RWPE1 (cell line): ENCODE results near the gene DAZAP2.

ENCODE experiments used
- CTCF ChIA-PET: fragments of 350-600 bp; sonication (Branson Sonifier 250); formaldehyde crosslinking; extraction: SDS; loops from one replicate; lab custom pipeline; 2021; lab: Yijun Ruan, JAX
- POLR2A ChIA-PET: fragments of 400-600 bp; formaldehyde crosslinking; extraction: SDS; loops from one replicate; lab custom pipeline; 2020; ENCODE audit warnings: antibody characterized with exemption; ENCODE audit not compliant: low non-redundant PET; lab: Yijun Ruan, JAX
- DNase-seq: peaks from one replicate; pipeline ENCODE4 v3.0.0; 2012; ENCODE audit warnings: low spot score
- H3K27ac ChIP-seq: fragments of 450-650 bp; 2 replicates; pipeline ENCODE4 v1.5.1; 2017
- CTCF ChIP-seq: fragments of 450-650 bp; conservative IDR thresholded peaks from 2 replicates; pipeline ENCODE4 v1.5.1; 2017; ENCODE audit warnings: low read depth, mild to moderate bottlenecking

DAZAP2 gene

GRCh38 chr12:51232642-51233041, 6.0 kb upstream of the DAZAP2 start:
- POLR2A ChIA-PET, result interaction anchor here (0.7 kb wide), 1 partner anchor 108 kb away, joined by 5 read pairs; no protein-coding TSS in a partner anchor
- TF ChIP-seq CTCF, result no peak

GRCh38 chr12:51234530-51234929, 4.1 kb upstream of the DAZAP2 start:
- no peak for TF ChIP-seq CTCF
- H3K27ac ChIP-seq, result no peak overlapping the region
- DNase-seq, result no peak
- ChIA-PET CTCF (no interaction called here), POLR2A (no interaction called here)

More at GRCh38 chr12:51232642-51233041, 6.0 kb upstream of the DAZAP2 start:
- no peak overlapping the region for H3K27ac ChIP-seq
- CTCF ChIA-PET, result no interaction called here
- no peak for DNase-seq

- ChIA-PET CTCF (interaction anchor here (0.6 to 1.3 kb wide), 4 partner anchors 20 to 156 kb away, joined by 3 read pairs; partner anchors contain the start of gene CSRNP2), POLR2A (interaction anchor here (0.6 to 1.7 kb wide), 5 partner anchors 19 to 169 kb away, joined by 3 to 8 read pairs (median 3); no protein-coding TSS in a partner anchor)
- no peak for DNase-seq
- no peak for TF ChIP-seq CTCF
- peak overlapping the region; percentile 97 for H3K27ac ChIP-seq
These were observed 553 bp upstream of the DAZAP2 start for GRCh38 chr12:51238037-51238509.

GRCh38 chr12:51240971-51241370, 2.3 kb downstream of the DAZAP2 start:
- POLR2A ChIA-PET, result no interaction called here
- CTCF ChIA-PET, result no interaction called here

GRCh38 chr12:51242120-51242519, 3.5 kb downstream of the DAZAP2 start:
- no peak for TF ChIP-seq CTCF
- ChIA-PET POLR2A (no interaction called here), CTCF (interaction anchor here (0.7 kb wide), 1 partner anchor 35 kb away, joined by 10 read pairs; no protein-coding TSS in a partner anchor)
- no peak for DNase-seq
- no peak overlapping the region for H3K27ac ChIP-seq

More at GRCh38 chr12:51240971-51241370, 2.3 kb downstream of the DAZAP2 start:
- TF ChIP-seq CTCF, result no peak
- no peak for DNase-seq
- no peak overlapping the region for H3K27ac ChIP-seq

GRCh38 chr12:51242876-51243275, 4.2 kb downstream of the DAZAP2 start:
- ChIA-PET CTCF (interaction anchor here (0.6 kb wide), 1 partner anchor 478 kb away, joined by 3 read pairs; no protein-coding TSS in a partner anchor), POLR2A (no interaction called here)
- DNase-seq, result no peak
- H3K27ac ChIP-seq, result no peak overlapping the region
- no peak for TF ChIP-seq CTCF
